GM11168 (cell line): Measurements from ENCODE around the gene TMEM117.

Experiments used
- in situ Hi-C: fragments of 300-500 bp; cut with MboI; formaldehyde crosslinking; loops from one replicate; pipeline ENCODE4 v1.12.0; 2022; ENCODE audit warnings: low sequenced_read_pairs; ENCODE audit not compliant: unreplicated experiment

Gene TMEM117

DNA sequence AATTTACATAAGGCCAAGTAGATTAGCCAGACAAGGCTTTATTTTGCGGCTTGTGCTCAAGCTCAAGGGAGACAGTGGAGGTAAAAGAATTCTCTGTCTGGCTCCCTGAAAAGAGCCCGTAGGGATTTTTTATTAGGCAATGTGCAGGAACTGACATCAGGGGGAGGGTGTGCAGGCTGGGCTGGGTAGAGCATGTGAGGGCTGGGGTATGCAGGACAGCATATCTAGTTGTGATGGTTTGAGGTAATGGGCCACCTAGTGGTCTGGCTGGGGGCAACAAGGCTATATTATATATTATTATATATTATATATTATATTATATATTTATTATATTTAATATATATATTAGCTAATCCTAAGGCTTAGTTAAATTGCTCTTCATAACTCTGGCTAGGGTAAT, 102.1 kb downstream of the TMEM117 start:
- in situ Hi-C loops: no loop called here

- in situ Hi-C loops: no loop called here
These were observed 106.5 kb downstream of the TMEM117 start for GRCh38 chr12:43942379-43942778.

DNA sequence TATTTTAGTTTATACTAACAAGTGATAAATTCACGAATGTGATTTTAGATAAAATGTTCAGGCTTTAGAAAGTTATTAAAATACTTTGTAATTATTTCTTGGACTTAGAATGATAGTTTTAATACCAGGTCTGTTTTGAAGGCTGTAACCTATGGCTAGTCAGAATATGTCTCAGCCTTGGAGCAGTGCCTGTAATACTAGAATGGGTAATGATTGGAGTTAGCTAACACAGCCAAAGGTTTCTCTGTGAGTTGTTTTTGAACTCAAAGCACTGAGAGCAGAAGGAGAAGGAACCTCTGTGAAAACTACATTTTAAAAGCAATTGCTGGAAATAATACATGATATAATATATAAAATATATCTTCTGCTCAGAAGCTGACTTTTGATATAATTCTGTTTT, 110.1 kb downstream of the TMEM117 start:
- in situ Hi-C loops: no loop called here

DNA sequence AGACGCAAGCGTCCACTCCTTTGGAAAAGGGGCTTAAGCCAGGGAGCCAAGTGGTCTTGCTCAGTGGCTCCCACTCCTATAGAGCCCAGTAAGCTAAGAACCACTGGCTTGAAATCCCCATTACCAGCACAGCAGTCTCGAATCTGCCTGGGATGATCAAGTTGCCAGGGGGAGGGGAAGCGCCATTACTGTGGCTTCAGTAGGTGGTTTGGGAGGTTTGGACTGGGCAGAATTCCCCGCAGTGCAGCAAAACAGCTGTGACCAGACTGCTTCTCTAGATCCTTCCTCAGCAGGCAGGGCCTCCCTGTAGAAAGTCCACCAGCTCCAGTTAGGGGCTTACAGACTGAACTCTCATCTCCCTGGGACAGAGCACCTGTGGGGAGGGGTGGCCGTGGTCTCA, 115.4 kb downstream of the TMEM117 start:
- in situ Hi-C loops: no loop called here

GRCh38 chr12:43957732-43958372, 122.0 kb downstream of the TMEM117 start:
- in situ Hi-C loops: no loop called here

DNA sequence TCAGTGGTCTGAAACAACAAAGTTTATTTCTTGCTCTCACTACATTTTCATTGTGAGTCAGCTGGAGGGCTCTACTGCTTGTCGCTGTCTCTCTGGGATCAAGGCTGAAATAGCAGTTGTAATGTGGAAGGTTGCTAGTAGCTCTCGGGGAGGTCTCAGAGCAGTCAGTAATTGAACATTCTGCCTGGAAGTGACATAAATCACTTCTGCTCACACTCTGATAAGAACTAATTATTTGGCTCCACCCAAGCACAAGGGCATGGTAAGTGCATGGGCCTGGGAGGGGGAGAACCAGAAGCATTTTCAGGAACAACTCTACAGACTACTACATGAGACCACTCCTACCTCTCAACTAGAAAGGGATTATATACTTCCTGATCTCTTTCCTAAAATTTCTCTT, 128.2 kb downstream of the TMEM117 start:
- in situ Hi-C loops: no loop called here

GRCh38 chr12:43964961-43965360, 129.1 kb downstream of the TMEM117 start:
- in situ Hi-C loops: no loop called here

- in situ Hi-C loops: no loop called here
These were observed 130.0 kb downstream of the TMEM117 start for GRCh38 chr12:43965899-43966298.

- in situ Hi-C loops: no loop called here
These were observed 132.9 kb downstream of the TMEM117 start for GRCh38 chr12:43968736-43969135.

- in situ Hi-C loops: no loop called here
These were observed 134.0 kb downstream of the TMEM117 start for GRCh38 chr12:43969882-43970281.

GRCh38 chr12:43973385-43973784, 137.5 kb downstream of the TMEM117 start:
- in situ Hi-C loops: no loop called here

GRCh38 chr12:43973993-43974392, 138.1 kb downstream of the TMEM117 start:
- in situ Hi-C loops: no loop called here

- in situ Hi-C loops: no loop called here
These were observed 140.1 kb downstream of the TMEM117 start for GRCh38 chr12:43976027-43976426.

GRCh38 chr12:43978556-43978955, 142.7 kb downstream of the TMEM117 start:
- in situ Hi-C loops: no loop called here

- in situ Hi-C loops: no loop called here
These were observed 143.6 kb downstream of the TMEM117 start for GRCh38 chr12:43979450-43979849.

DNA sequence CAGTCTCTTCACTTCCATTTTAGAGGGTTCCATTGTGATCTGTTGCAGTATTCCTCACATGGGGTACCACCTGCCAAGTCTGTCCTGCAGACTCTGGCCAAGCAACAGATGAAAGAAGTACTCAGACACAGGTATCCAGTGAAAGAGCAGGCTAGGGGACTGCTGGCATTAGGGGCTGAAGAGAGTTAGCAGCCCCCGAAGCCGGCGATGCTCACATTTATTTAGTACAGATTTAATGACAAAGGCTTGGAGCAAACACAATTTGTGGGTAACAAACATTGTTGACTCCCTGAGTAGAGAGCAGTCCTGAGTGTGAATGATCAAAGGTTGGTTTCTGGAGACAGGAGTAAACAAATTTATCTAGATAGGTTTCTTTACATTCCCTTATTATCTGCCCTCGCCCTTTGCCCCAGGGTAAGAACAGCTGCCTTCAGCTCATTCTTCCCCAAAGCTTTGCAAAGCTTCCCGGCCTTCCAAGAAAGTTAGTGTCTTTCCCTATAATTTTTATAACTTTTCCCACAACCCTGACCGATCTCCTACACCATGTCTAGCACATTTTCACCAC, 144.8 kb downstream of the TMEM117 start:
- in situ Hi-C loops: no loop called here

DNA sequence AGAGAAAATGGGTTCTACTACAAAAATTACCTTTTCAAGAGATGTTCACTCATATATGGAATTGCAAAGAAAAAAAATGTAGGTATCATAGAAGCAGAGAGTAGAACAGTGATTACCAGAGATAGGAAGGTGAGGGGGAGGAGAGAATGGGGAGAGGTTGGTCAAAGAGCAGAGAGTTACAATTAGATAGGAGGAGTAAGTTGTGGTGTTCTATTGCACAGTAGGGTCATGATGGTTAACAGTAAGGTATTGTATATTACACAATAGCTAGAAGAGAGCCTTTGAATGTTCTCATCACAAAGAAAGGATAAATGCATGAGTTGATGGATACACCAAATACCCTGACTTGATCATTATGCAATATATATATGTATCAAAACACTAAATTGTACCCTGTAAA, 145.8 kb downstream of the TMEM117 start:
- in situ Hi-C loops: no loop called here

GRCh38 chr12:43982544-43982943, 146.7 kb downstream of the TMEM117 start:
- in situ Hi-C loops: no loop called here

GRCh38 chr12:43988838-43989560, 153.1 kb downstream of the TMEM117 start:
- in situ Hi-C loops: no loop called here

DNA sequence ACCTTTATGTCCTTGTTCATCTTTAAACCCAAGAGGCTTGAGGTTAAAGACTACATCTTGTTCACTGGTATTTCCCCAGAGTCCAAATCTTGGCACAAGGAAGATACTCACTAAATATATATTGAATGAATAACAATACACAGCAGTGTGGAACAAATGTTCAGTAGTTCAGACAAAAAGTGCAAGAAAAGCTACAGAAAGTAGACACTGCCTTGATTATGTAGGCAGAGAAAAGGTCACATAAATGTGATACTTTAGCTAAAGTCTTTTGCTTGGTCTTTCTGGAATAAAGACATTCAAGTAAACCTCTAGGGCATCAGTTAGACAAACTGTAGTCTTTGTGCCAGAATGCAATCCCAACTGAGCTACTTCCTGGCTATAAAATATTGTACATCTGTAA, 157.0 kb downstream of the TMEM117 start:
- in situ Hi-C loops: no loop called here

DNA sequence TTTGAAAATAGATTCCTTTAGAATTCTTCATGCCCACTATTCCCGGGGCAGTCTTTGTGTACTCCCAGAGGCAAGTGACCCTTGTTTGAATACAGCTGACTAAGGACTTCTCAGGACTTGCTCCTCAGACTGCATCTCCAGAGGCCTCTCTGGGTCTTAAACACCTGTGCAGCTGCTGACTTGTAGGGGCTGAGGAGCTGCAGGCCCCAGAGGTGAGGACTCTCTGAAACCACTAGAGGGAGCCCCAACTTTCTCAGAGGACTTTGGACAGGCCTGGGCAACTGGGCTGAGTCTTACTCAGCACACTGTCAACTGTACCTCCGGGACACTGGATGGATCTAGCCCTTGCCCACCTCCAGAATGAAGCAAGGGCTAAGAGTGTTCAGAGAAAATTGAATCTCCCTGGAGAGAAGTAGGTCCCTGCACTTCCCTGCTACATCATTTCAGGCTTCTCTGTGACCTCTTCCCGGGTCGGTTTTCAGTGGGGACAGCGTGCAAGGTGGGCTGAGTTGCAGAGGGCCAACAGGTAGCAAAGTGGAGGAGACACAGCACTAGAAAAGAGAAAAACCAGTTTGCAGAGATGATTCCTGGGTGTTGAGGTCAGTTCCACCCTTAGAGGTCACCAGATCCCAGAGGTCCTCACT, 164.6 kb downstream of the TMEM117 start:
- in situ Hi-C loops: loop anchor here (25.0 kb wide), 1 partner anchor 937 kb away; no protein-coding TSS in a partner anchor
